Measurements from ENCODE around the gene NDUFS7. TPM values are rescaled to one million over a fixed set of nuclear protein-coding genes. Genes with fewer than 3 reads are reported as not detected.
"Not testable (repeated sequence)": the region's sequence is repeated elsewhere in the genome, so short reads cannot be mapped to it uniquely, and the experiment has no call there.

Gene NDUFS7
- total and polyA plus RNA-seq, 2 experiments from 2014 or later: 264 to 455 TPM

GRCh38 chr19:1438035-1438932 lies 54.6 kb downstream of the NDUFS7 start, which contains the start of gene RPS15:
RPS15 (plus strand) TSS chr19:1438396; CDS start chr19:1438426, 30 bp downstream.
- peaks cover 4% of the 10 kb centered on the region for H3K4me1 ChIP-seq (ENCODE audit: low read depth)
- H3K27ac ChIP-seq: peak within 1 kb of the TSS; percentile 94
- peak; percentile 90 for TF ChIP-seq CTCF (IDR thresholded peaks at IDR 0.05; ENCODE audit: low read depth, low read length)
- H3K9me3 ChIP-seq (ENCODE audit: low read depth): no peaks in the 10 kb centered on the region
- peaks cover 22% of the 10 kb centered on the region for H3K36me3 ChIP-seq
- H3K4me3 ChIP-seq: peak within 1 kb of the TSS; percentile 56
- peak; percentile 95 to 97 for DNase-seq (ENCODE audit: low read depth in 1 of 2, low spot score in 1 of 2)
- no peaks in the 10 kb centered on the region for H3K27me3 ChIP-seq

GRCh38 chr19:1438933-1439354 lies 55.2 kb downstream of the NDUFS7 start:
- peaks cover 4% of the 10 kb centered on the region for H3K4me1 ChIP-seq (ENCODE audit: low read depth)
- peaks cover 22% of the 10 kb centered on the region for H3K36me3 ChIP-seq
- no peaks in the 10 kb centered on the region for H3K9me3 ChIP-seq (ENCODE audit: low read depth)
- peak overlapping the region; percentile 94 for H3K27ac ChIP-seq
- DNase-seq (ENCODE audit: low read depth in 1 of 2, low spot score in 1 of 2): no peak
- peak overlapping the region; percentile 56 for H3K4me3 ChIP-seq
- H3K27me3 ChIP-seq: no peaks in the 10 kb centered on the region
- TF ChIP-seq CTCF (IDR thresholded peaks at IDR 0.05; ENCODE audit: low read depth, low read length): no peak

GRCh38 chr19:1439525-1440417 lies 56.1 kb downstream of the NDUFS7 start:
- peaks cover 22% of the 10 kb centered on the region for H3K36me3 ChIP-seq
- H3K4me1 ChIP-seq (ENCODE audit: low read depth); H3K9me3 ChIP-seq (ENCODE audit: low read depth); H3K27me3 ChIP-seq; DNase-seq (ENCODE audit: low read depth in 1 of 2, low spot score in 1 of 2); H3K27ac ChIP-seq: not testable (repeated sequence)
- peak overlapping the region; percentile 56 for H3K4me3 ChIP-seq

- Histone ChIP-seq H3K9me3 (ENCODE audit: low read depth) (no peaks in the 10 kb centered on the region), H3K4me3 (no peak overlapping the region), H3K36me3 (peaks cover 22% of the 10 kb centered on the region), H3K27ac (no peak overlapping the region), H3K4me1 (ENCODE audit: low read depth) (peaks cover 4% of the 10 kb centered on the region), H3K27me3 (peaks cover 2% of the 10 kb centered on the region)
- no peak for DNase-seq (ENCODE audit: low read depth in 1 of 2, low spot score in 1 of 2)
- TF ChIP-seq CTCF (IDR thresholded peaks at IDR 0.05; ENCODE audit: low read depth, low read length): no peak
Observed at GRCh38 chr19:1440418-1440801, 56.7 kb downstream of the NDUFS7 start.

- peaks cover 22% of the 10 kb centered on the region for H3K36me3 ChIP-seq
- no peak for TF ChIP-seq CTCF (IDR thresholded peaks at IDR 0.05; ENCODE audit: low read depth, low read length)
- no peak overlapping the region for H3K27ac ChIP-seq
- no peak overlapping the region for H3K4me3 ChIP-seq
- H3K9me3 ChIP-seq (ENCODE audit: low read depth): no peaks in the 10 kb centered on the region
- no peak for DNase-seq (ENCODE audit: low read depth in 1 of 2, low spot score in 1 of 2)
- peaks cover 8% of the 10 kb centered on the region for H3K27me3 ChIP-seq
- peaks cover 4% of the 10 kb centered on the region for H3K4me1 ChIP-seq (ENCODE audit: low read depth)
Observed at GRCh38 chr19:1441022-1441426, 57.3 kb downstream of the NDUFS7 start.
